ENCODE data around the gene MAD1L1.
"Not testable (repeated sequence)": the region's sequence is repeated elsewhere in the genome, so short reads cannot be mapped to it uniquely, and the experiment has no call there.

DNA sequence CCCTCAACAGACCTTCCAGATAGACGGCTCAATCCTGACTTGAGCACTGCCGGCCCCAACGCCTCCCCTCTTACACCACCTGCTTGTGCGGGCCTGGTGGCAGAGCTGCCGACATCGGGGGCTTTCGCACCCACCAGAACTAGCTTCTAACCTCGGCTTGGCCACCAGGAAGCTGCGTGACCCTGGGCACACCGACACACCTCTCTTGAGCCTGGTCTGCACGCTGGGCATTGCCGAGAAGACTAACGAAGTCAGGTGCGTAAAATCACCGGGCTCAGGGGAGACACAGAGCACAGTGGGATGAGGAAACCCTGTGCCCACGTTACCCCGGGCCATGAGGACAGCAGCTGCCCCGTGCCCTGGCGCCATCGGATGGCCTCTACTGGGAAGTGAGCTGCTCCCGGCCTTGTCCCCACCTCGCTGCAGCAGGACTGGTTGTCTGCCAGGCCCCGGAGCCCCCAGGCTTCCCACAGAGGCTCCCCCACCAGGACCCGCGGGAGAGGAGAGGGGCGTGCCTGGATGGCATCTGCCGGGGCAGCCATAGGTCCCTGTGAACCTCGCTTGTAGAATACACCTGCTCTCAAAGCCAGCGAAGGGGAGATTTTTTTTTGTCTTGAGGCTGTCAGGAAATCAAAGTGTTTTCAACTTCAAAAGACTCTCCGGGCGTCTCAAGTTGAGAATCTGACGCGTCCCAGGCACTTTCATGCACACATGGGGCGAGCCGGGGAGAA lies 408.4 kb downstream of the MAD1L1 start:
- not testable (repeated sequence) for TF ChIP-seq POLR2AphosphoS5 (IDR thresholded peaks at IDR 0.05; ENCODE audit: low read depth, low read length); POLR2A (IDR thresholded peaks at IDR 0.05; ENCODE audit: low read depth, low read length); TAF1 (IDR thresholded peaks at IDR 0.05; ENCODE audit: borderline replicate concordance, low read depth, low read length)
